ENCODE results near the gene ASAP2.

DNA sequence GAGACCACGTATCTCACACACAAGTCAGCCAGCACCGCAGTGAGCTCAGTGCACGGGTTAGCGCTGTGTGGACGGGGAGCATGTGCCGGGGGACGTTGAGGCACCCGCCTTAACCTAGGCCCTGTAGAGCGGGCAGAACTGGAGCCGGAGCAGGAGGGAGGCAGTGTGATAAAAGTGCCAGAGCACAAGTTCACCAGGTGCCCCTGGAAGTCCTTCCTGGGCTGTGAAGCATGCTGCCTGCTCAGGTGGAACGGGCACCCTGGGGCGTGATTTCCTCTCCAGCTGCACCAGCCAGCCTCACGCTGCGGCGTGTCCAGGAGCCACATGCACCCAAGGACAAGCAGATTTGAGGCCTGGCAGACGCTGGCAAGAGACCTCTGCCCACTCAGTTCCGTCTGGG lies 166.4 kb downstream of the ASAP2 start:
- TF ChIP-seq HMGA2 (CRISPR knock-in tag; IDR thresholded peaks at IDR 0.05) (no peak), ZNF416 (CRISPR knock-in tag; IDR thresholded peaks at IDR 0.05) (no peak), JAZF1 (CRISPR knock-in tag; IDR thresholded peaks at IDR 0.05) (no peak), RELA (CRISPR knock-in tag; IDR thresholded peaks at IDR 0.05; ENCODE audit: borderline replicate concordance) (no peak), ZNF263 (CRISPR knock-in tag; IDR thresholded peaks at IDR 0.05; ENCODE audit: low read depth) (no peak)
- TF ChIP-seq, protein P1, sequence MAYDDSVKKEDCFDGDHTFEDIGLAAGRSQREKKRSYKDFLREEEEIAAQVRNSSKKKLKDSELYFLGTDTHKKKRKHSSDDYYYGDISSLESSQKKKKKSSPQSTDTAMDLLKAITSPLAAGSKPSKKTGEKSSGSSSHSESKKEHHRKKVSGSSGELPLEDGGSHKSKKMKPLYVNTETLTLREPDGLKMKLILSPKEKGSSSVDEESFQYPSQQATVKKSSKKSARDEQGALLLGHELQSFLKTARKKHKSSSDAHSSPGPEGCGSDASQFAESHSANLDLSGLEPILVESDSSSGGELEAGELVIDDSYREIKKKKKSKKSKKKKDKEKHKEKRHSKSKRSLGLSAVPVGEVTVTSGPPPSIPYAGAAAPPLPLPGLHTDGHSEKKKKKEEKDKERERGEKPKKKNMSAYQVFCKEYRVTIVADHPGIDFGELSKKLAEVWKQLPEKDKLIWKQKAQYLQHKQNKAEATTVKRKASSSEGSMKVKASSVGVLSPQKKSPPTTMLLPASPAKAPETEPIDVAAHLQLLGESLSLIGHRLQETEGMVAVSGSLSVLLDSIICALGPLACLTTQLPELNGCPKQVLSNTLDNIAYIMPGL (CRISPR knock-in tag; IDR thresholded peaks at IDR 0.05): no peak
- TF ChIP-seq, protein P2, sequence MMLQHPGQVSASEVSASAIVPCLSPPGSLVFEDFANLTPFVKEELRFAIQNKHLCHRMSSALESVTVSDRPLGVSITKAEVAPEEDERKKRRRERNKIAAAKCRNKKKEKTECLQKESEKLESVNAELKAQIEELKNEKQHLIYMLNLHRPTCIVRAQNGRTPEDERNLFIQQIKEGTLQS (CRISPR knock-in tag; conservative IDR thresholded peaks at IDR 0.05): no peak
- TF ChIP-seq, protein P3, sequence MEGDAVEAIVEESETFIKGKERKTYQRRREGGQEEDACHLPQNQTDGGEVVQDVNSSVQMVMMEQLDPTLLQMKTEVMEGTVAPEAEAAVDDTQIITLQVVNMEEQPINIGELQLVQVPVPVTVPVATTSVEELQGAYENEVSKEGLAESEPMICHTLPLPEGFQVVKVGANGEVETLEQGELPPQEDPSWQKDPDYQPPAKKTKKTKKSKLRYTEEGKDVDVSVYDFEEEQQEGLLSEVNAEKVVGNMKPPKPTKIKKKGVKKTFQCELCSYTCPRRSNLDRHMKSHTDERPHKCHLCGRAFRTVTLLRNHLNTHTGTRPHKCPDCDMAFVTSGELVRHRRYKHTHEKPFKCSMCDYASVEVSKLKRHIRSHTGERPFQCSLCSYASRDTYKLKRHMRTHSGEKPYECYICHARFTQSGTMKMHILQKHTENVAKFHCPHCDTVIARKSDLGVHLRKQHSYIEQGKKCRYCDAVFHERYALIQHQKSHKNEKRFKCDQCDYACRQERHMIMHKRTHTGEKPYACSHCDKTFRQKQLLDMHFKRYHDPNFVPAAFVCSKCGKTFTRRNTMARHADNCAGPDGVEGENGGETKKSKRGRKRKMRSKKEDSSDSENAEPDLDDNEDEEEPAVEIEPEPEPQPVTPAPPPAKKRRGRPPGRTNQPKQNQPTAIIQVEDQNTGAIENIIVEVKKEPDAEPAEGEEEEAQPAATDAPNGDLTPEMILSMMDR (IDR thresholded peaks at IDR 0.05): no peak
- TF ChIP-seq, protein P4, sequence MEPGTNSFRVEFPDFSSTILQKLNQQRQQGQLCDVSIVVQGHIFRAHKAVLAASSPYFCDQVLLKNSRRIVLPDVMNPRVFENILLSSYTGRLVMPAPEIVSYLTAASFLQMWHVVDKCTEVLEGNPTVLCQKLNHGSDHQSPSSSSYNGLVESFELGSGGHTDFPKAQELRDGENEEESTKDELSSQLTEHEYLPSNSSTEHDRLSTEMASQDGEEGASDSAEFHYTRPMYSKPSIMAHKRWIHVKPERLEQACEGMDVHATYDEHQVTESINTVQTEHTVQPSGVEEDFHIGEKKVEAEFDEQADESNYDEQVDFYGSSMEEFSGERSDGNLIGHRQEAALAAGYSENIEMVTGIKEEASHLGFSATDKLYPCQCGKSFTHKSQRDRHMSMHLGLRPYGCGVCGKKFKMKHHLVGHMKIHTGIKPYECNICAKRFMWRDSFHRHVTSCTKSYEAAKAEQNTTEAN (CRISPR knock-in tag; IDR thresholded peaks at IDR 0.05): no peak
- TF ChIP-seq, protein P5, sequence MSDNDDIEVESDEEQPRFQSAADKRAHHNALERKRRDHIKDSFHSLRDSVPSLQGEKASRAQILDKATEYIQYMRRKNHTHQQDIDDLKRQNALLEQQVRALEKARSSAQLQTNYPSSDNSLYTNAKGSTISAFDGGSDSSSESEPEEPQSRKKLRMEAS (CRISPR knock-in tag; IDR thresholded peaks at IDR 0.05): no peak

Data from WTC11 (cell line).